ENCODE data around the gene ADGRL1. TPM values are rescaled to one million over a fixed set of nuclear protein-coding genes. Genes with fewer than 3 reads are reported as not detected.
A peak's percentile ranks its signal among the peaks of the same experiment; 100 is the strongest.

ADGRL1 gene
- total and polyA plus RNA-seq, 10 donors = 1.8 to 21.1 (median 12.4) TPM

DNA sequence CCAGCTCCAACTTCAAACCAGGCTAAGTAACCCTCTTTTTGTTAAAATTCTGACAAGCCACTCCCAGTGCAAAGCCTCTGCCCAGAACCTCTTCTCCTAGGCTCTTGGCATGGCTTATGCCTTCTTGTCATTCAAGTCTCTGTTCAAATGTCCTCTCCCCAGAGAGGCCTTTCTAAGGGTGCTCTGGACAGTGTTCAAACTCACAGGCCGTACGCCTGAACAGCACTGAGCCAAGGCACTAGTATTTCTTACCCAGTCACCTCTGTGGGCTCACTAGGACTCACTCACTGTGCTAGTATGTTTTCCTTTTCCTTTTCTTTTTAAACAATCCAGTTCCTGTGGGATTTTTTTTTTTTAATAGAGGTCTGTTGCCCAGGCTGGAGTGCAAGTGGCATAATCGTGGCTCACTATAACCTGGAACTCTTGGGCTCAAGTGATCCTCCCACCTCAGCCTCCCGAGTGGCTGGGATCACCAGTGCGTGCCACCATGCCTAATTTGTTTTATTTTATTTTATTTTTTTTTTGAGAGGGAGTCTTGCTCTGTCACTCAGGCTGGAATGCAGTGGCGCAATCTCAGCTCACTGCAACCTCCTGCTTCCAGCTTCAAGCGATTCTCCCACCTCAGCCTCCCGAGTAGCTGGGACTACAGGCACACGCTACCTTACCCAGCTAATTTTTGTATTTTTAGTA is 67.2 kb downstream of the ADGRL1 start:
- Histone ChIP-seq H3K4me3 (no peak overlapping the region), H3K9me3 (no peaks in the 10 kb centered on the region), H3K27ac (peak overlapping the region in 7 of 8 donors; percentile 18 to 99 (median 97)), H3K4me1 (peaks cover 17 to 72% (median 47%) of the 10 kb centered on the region in 6 donors), H3K27me3 (replicated peaks in 1 of 7) (no peaks in the 10 kb centered on the region), H3K36me3 (peaks cover 0 to 8% (median 0%) of the 10 kb centered on the region in 6 donors)
- DNase-seq = no peak
- TF ChIP-seq, protein P1, sequence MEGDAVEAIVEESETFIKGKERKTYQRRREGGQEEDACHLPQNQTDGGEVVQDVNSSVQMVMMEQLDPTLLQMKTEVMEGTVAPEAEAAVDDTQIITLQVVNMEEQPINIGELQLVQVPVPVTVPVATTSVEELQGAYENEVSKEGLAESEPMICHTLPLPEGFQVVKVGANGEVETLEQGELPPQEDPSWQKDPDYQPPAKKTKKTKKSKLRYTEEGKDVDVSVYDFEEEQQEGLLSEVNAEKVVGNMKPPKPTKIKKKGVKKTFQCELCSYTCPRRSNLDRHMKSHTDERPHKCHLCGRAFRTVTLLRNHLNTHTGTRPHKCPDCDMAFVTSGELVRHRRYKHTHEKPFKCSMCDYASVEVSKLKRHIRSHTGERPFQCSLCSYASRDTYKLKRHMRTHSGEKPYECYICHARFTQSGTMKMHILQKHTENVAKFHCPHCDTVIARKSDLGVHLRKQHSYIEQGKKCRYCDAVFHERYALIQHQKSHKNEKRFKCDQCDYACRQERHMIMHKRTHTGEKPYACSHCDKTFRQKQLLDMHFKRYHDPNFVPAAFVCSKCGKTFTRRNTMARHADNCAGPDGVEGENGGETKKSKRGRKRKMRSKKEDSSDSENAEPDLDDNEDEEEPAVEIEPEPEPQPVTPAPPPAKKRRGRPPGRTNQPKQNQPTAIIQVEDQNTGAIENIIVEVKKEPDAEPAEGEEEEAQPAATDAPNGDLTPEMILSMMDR (IDR thresholded peaks at IDR 0.05 in 8 of 11, conservative IDR thresholded peaks at IDR 0.05 in 3 of 11) = no peak
- TF ChIP-seq POLR2A (IDR thresholded peaks at IDR 0.05) (no peak), POLR2AphosphoS5 (IDR thresholded peaks at IDR 0.05) (no peak)
- 67 to 83% (median 72%) methylated on average over 9 of the region's 9 CpGs for WGBS, 5 donors
- intact Hi-C loops (cut with DNase I; ENCODE audit: low total_unique reads) = loop anchor here (10.0 kb wide), 1 partner anchor 54 kb away; the partner anchor contains the start of gene C19orf67

DNA sequence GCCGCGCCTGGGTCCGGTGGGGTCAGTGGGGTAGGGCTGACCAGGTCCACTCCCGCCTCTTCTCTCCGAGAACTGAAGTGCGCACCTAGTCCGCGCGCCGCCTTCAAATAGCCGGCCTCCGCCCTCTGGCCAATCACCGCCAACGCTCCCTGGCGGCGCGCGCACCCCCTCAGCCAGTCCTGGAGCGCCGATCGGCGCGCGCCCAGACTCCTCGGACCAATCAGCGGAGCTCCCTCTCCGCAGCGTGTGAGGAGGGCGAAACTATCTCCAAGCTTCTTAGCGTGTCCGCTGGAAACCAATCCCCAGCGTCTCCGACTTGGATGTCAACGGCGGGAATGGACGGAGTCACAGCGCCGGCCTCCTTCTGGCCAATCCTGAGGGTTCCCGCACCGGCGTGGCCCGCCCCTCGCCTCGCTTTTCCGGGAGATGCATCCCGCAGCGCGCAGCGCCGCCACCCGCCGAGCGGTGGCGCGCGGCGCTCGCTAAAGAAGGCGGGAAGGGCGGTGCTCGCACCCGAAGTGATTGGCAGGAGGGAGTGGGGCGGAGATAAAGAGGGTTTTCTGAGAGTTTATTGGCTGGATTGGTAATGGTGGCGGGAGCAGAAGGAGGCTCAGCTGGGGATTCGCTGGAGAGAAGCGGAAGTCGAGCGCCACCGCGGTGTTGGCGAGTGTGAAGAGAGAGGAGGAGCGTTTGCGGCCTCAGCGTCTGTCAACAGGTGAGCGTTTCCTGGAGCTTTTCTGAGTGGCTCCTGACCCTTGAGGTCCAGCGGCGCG is 69.3 kb downstream of the ADGRL1 start, which contains the start of gene ASF1B:
Gene ASF1B (minus strand): TSS at position 81 of the 773 bp plus-strand sequence. CDS start 133 bp downstream, outside the sequence.
- no peaks in the 10 kb centered on the region for H3K27me3 ChIP-seq (replicated peaks in 1 of 7)
- WGBS, 5 donors = 0 to 1% (median 0%) methylated on average over 48 to 78 of the region's 78 CpGs
- H3K4me1 ChIP-seq = peaks cover 17 to 64% (median 47%) of the 10 kb centered on the region in 6 donors
- H3K9me3 ChIP-seq = no peaks in the 10 kb centered on the region
- TF ChIP-seq, protein P1 (IDR thresholded peaks at IDR 0.05 in 8 of 11, conservative IDR thresholded peaks at IDR 0.05 in 3 of 11) = peak; percentile 90 to 100 (median 98)
- peak; percentile 91 to 95 (median 92) for TF ChIP-seq POLR2AphosphoS5 (IDR thresholded peaks at IDR 0.05)
- peak in 1 of 3 donors; percentile 73 for TF ChIP-seq POLR2A (IDR thresholded peaks at IDR 0.05)
- peak; percentile 99 for DNase-seq
- peaks cover 0 to 3% (median 0%) of the 10 kb centered on the region in 6 donors for H3K36me3 ChIP-seq
- intact Hi-C loops (cut with DNase I; ENCODE audit: low total_unique reads) = loop anchor here (10.0 kb wide), 1 partner anchor 52 kb away; the partner anchor contains the start of gene C19orf67
- peak within 1 kb of the TSS; percentile 96 to 99 (median 98) for H3K27ac ChIP-seq
- peak within 1 kb of the TSS; percentile 66 to 93 (median 76) for H3K4me3 ChIP-seq

DNA sequence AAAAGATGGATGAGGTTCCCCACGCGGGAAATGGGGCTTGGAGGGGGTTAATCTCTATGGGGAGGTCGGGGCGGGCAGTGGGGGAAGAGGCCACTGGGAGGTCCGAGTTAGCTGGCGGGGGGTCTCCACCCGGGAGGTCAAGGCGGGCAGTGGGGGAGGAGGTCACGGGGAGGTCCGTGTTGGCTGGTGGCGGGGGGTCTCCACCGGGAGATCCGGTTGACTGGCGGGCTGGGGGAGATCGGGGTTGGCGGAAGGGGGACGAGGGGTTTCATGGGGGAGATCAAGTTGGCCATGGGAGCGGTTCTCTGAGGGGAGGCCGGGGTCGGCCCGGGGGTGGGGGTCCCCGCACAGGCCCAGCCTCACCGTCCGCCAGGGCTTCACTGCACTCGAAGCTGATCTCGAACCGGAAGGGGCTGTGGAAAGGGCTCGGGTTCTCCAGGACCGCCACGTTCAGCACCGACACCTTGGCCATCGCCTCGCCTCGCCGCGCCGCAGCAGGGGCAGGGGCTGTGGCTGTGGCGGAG is 69.9 kb downstream of the ADGRL1 start:
- Histone ChIP-seq H3K4me1 (peaks cover 17 to 64% (median 47%) of the 10 kb centered on the region in 6 donors), H3K4me3 (peak overlapping the region; percentile 43 to 93 (median 74)), H3K9me3 (no peaks in the 10 kb centered on the region), H3K27ac (peak overlapping the region in 7 of 8 donors; percentile 96 to 99 (median 98)), H3K36me3 (peaks cover 0 to 3% (median 0%) of the 10 kb centered on the region in 6 donors), H3K27me3 (replicated peaks in 1 of 7) (no peaks in the 10 kb centered on the region)
- 0 to 3% (median 1%) methylated on average over 19 to 38 of the region's 38 CpGs for WGBS, 5 donors
- intact Hi-C loops (cut with DNase I; ENCODE audit: low total_unique reads) = loop anchor here (10.0 kb wide), 1 partner anchor 51 kb away; the partner anchor contains the start of gene C19orf67
- no peak for DNase-seq
- TF ChIP-seq, protein P1 (IDR thresholded peaks at IDR 0.05 in 8 of 11, conservative IDR thresholded peaks at IDR 0.05 in 3 of 11) = no peak
- no peak for TF ChIP-seq POLR2A (IDR thresholded peaks at IDR 0.05)
- TF ChIP-seq POLR2AphosphoS5 (IDR thresholded peaks at IDR 0.05) = no peak

Data from spleen (tissue), 11 donors.